Tibial nerve (tissue), 4 donors: ENCODE measurements around the gene SCO1. TPM values are rescaled to one million over a fixed set of nuclear protein-coding genes. Genes with fewer than 3 reads are reported as not detected.

ENCODE experiments used
- total RNA-seq, 4 donors: library from RNA; depleted of rRNA; stranded (reverse); fragments of >200 nt; gene quantifications; one replicate each; pipeline ENCODE4 v1.1.0, GENCODE V29; 2016

The SCO1 gene
- total RNA-seq, 4 donors from 2014 or later = 17.0 to 26.5 (median 19.5) TPM

Other genes starting within 250 kb of the SCO1 start
- gene MYH4, start 228.0 kb downstream of the SCO1 start, total RNA-seq = not detected
- gene MYH1, start 179.0 kb downstream of the SCO1 start, total RNA-seq = under 1 TPM in 1 of 4 donors, not detected in 3; 0.39 TPM
- gene MYH2, start 147.9 kb downstream of the SCO1 start, total RNA-seq = not detected
- 1 to 10 TPM in 3 of 4 donors, under 1 TPM in 1; 0.59 to 8.1 (median 3.8) TPM for gene MYH3, start 40.2 kb downstream of the SCO1 start, total RNA-seq
- 10 to 100 TPM in 3 of 4 donors, 1 to 10 TPM in 1; 9.4 to 17.7 (median 13.3) TPM for gene ADPRM, start 61 bp upstream of the SCO1 start, total RNA-seq
- gene TMEM220, start 32.5 kb upstream of the SCO1 start, total RNA-seq = 1 to 10 TPM; 4.5 to 9.2 (median 8.9) TPM
- not detected for gene TMEM238L, start 106.6 kb upstream of the SCO1 start, total RNA-seq
- not detected for gene PIRT, start 140.6 kb upstream of the SCO1 start, total RNA-seq